ENCODE results near the gene ANXA6.
"Not testable (repeated sequence)": the region's sequence is repeated elsewhere in the genome, so short reads cannot be mapped to it uniquely, and the experiment has no call there.

ANXA6 gene

GRCh38 chr5:151186052-151186451, 28.5 kb upstream of the ANXA6 start:
- Mint-ChIP-seq H3K4me3 (no peak overlapping the region), H3K4me1 (peaks cover 40% of the 10 kb centered on the region), H3K9me3 (peaks cover 8% of the 10 kb centered on the region), H3K27ac (no peak overlapping the region), H3K27me3 (no peaks in the 10 kb centered on the region), H3K36me3 (peaks cover 80% of the 10 kb centered on the region)
- no peak for ATAC-seq

- H3K27me3 Mint-ChIP-seq = no peaks in the 10 kb centered on the region
- H3K4me3 Mint-ChIP-seq = no peak overlapping the region
- H3K36me3 Mint-ChIP-seq = peaks cover 76% of the 10 kb centered on the region
- no peak overlapping the region for H3K27ac Mint-ChIP-seq
- H3K4me1 Mint-ChIP-seq = peaks cover 41% of the 10 kb centered on the region
- H3K9me3 Mint-ChIP-seq = peaks cover 7% of the 10 kb centered on the region
- no peak for ATAC-seq
Measured at GRCh38 chr5:151184316-151185042, 26.9 kb upstream of the ANXA6 start.

- H3K36me3 Mint-ChIP-seq = peaks cover 73% of the 10 kb centered on the region
- H3K4me3 Mint-ChIP-seq = no peak overlapping the region
- peaks cover 50% of the 10 kb centered on the region for H3K4me1 Mint-ChIP-seq
- H3K9me3 Mint-ChIP-seq = no peaks in the 10 kb centered on the region
- no peak overlapping the region for H3K27ac Mint-ChIP-seq
- no peaks in the 10 kb centered on the region for H3K27me3 Mint-ChIP-seq
- no peak for ATAC-seq
Measured at GRCh38 chr5:151183456-151184245, 26.1 kb upstream of the ANXA6 start.

- ATAC-seq = no peak
- Mint-ChIP-seq H3K4me3 (no peak overlapping the region), H3K27me3 (no peaks in the 10 kb centered on the region), H3K4me1 (peaks cover 56% of the 10 kb centered on the region), H3K9me3 (peaks cover 2% of the 10 kb centered on the region), H3K27ac (no peak overlapping the region), H3K36me3 (peaks cover 75% of the 10 kb centered on the region)
Measured at GRCh38 chr5:151182976-151183375, 25.4 kb upstream of the ANXA6 start.

- no peaks in the 10 kb centered on the region for H3K27me3 Mint-ChIP-seq
- ATAC-seq = no peak
- no peak overlapping the region for H3K4me3 Mint-ChIP-seq
- peak overlapping the region; percentile 72 for H3K27ac Mint-ChIP-seq
- H3K36me3 Mint-ChIP-seq = peaks cover 76% of the 10 kb centered on the region
- H3K4me1 Mint-ChIP-seq = peaks cover 61% of the 10 kb centered on the region
- peaks cover 4% of the 10 kb centered on the region for H3K9me3 Mint-ChIP-seq
Measured at GRCh38 chr5:151182524-151182900, 24.9 kb upstream of the ANXA6 start.

GRCh38 chr5:151181818-151182523, 24.4 kb upstream of the ANXA6 start:
- H3K4me3 Mint-ChIP-seq = no peak overlapping the region
- H3K27me3 Mint-ChIP-seq = no peaks in the 10 kb centered on the region
- peak overlapping the region; percentile 72 for H3K27ac Mint-ChIP-seq
- ATAC-seq = peak; percentile 56
- peaks cover 4% of the 10 kb centered on the region for H3K9me3 Mint-ChIP-seq
- peaks cover 58% of the 10 kb centered on the region for H3K4me1 Mint-ChIP-seq
- H3K36me3 Mint-ChIP-seq = peaks cover 71% of the 10 kb centered on the region

- H3K4me3 Mint-ChIP-seq = no peak overlapping the region
- H3K9me3 Mint-ChIP-seq = peaks cover 4% of the 10 kb centered on the region
- no peaks in the 10 kb centered on the region for H3K27me3 Mint-ChIP-seq
- no peak for ATAC-seq
- H3K27ac Mint-ChIP-seq = peak overlapping the region; percentile 44
- H3K36me3 Mint-ChIP-seq = peaks cover 54% of the 10 kb centered on the region
- H3K4me1 Mint-ChIP-seq = peaks cover 46% of the 10 kb centered on the region
Measured at GRCh38 chr5:151180291-151180690, 22.7 kb upstream of the ANXA6 start.

GRCh38 chr5:151179489-151179840, 21.9 kb upstream of the ANXA6 start:
- Mint-ChIP-seq H3K27me3 (no peaks in the 10 kb centered on the region), H3K9me3 (peaks cover 4% of the 10 kb centered on the region), H3K4me3 (no peak overlapping the region), H3K27ac (peak overlapping the region; percentile 23), H3K4me1 (peaks cover 46% of the 10 kb centered on the region), H3K36me3 (peaks cover 54% of the 10 kb centered on the region)
- no peak for ATAC-seq

GRCh38 chr5:151178777-151179488, 21.4 kb upstream of the ANXA6 start:
- H3K27me3 Mint-ChIP-seq = no peaks in the 10 kb centered on the region
- peaks cover 46% of the 10 kb centered on the region for H3K4me1 Mint-ChIP-seq
- H3K4me3 Mint-ChIP-seq = no peak overlapping the region
- H3K27ac Mint-ChIP-seq = peak overlapping the region; percentile 23
- peaks cover 59% of the 10 kb centered on the region for H3K36me3 Mint-ChIP-seq
- ATAC-seq = no peak
- peaks cover 4% of the 10 kb centered on the region for H3K9me3 Mint-ChIP-seq

- peaks cover 60% of the 10 kb centered on the region for H3K36me3 Mint-ChIP-seq
- no peak overlapping the region for H3K4me3 Mint-ChIP-seq
- H3K27ac Mint-ChIP-seq = peak overlapping the region; percentile 23
- H3K27me3 Mint-ChIP-seq = no peaks in the 10 kb centered on the region
- H3K9me3 Mint-ChIP-seq = peaks cover 4% of the 10 kb centered on the region
- H3K4me1 Mint-ChIP-seq = peaks cover 46% of the 10 kb centered on the region
- ATAC-seq = no peak
Measured at GRCh38 chr5:151178372-151178771, 20.8 kb upstream of the ANXA6 start.

GRCh38 chr5:151176268-151176667, 18.7 kb upstream of the ANXA6 start:
- H3K4me1 Mint-ChIP-seq = peaks cover 42% of the 10 kb centered on the region
- not testable (repeated sequence) for H3K4me3 Mint-ChIP-seq, H3K9me3 Mint-ChIP-seq, H3K27me3 Mint-ChIP-seq, ATAC-seq, H3K27ac Mint-ChIP-seq
- H3K36me3 Mint-ChIP-seq = peaks cover 41% of the 10 kb centered on the region

- H3K27me3 Mint-ChIP-seq = no peaks in the 10 kb centered on the region
- ATAC-seq = no peak
- peaks cover 4% of the 10 kb centered on the region for H3K9me3 Mint-ChIP-seq
- peaks cover 38% of the 10 kb centered on the region for H3K4me1 Mint-ChIP-seq
- H3K27ac Mint-ChIP-seq = no peak overlapping the region
- H3K36me3 Mint-ChIP-seq = peaks cover 27% of the 10 kb centered on the region
- no peak overlapping the region for H3K4me3 Mint-ChIP-seq
Measured at GRCh38 chr5:151174612-151175101, 17.1 kb upstream of the ANXA6 start.

- Mint-ChIP-seq H3K27me3 (no peaks in the 10 kb centered on the region), H3K27ac (no peak overlapping the region)
- ATAC-seq = no peak
Measured at GRCh38 chr5:151173711-151174611, 16.4 kb upstream of the ANXA6 start.

GRCh38 chr5:151171529-151171928, 13.9 kb upstream of the ANXA6 start:
- no peak for ATAC-seq
- Mint-ChIP-seq H3K27me3 (no peaks in the 10 kb centered on the region), H3K4me1 (peaks cover 25% of the 10 kb centered on the region), H3K36me3 (peaks cover 12% of the 10 kb centered on the region), H3K4me3 (no peak overlapping the region), H3K27ac (no peak overlapping the region), H3K9me3 (no peaks in the 10 kb centered on the region)

More at GRCh38 chr5:151173711-151174611, 16.4 kb upstream of the ANXA6 start:
- H3K36me3 Mint-ChIP-seq = peaks cover 25% of the 10 kb centered on the region
- no peak overlapping the region for H3K4me3 Mint-ChIP-seq
- H3K9me3 Mint-ChIP-seq = peaks cover 4% of the 10 kb centered on the region
- H3K4me1 Mint-ChIP-seq = peaks cover 38% of the 10 kb centered on the region

All from stimulated activated memory B cell treated with anti-CD40 and anti-IgM and Interleukin-4, amounts not matched to agents 10 μg/mL and 1 μg/mL and 100 μg/mL, for 72 hours (primary cell).